ENCODE data around the gene ACKR4. TPM values are rescaled to one million over a fixed set of nuclear protein-coding genes. Genes with fewer than 3 reads are reported as not detected.

ACKR4 gene
- total RNA-seq, 1 donor from 2014 or later = 0.64 TPM

- no peak for TF ChIP-seq CTCF (IDR thresholded peaks at IDR 0.05)
- no peaks in the 10 kb centered on the region for H3K27me3 Mint-ChIP-seq (ENCODE audit: unreplicated experiment)
- peaks cover 24% of the 10 kb centered on the region for H3K36me3 Mint-ChIP-seq (ENCODE audit: unreplicated experiment)
- no peak overlapping the region for H3K4me3 Mint-ChIP-seq (ENCODE audit: unreplicated experiment)
- H3K4me1 Mint-ChIP-seq (ENCODE audit: unreplicated experiment) = peaks cover 3% of the 10 kb centered on the region
- no peak for DNase-seq (ENCODE audit: extremely low spot score, unreplicated experiment)
- H3K9me3 Mint-ChIP-seq (ENCODE audit: unreplicated experiment) = peaks cover 4% of the 10 kb centered on the region
- H3K27ac Mint-ChIP-seq (ENCODE audit: unreplicated experiment) = no peak overlapping the region
Observed at GRCh38 chr3:132563420-132564069, 33.5 kb upstream of the ACKR4 start.

GRCh38 chr3:132564070-132564465, 33.0 kb upstream of the ACKR4 start:
- H3K36me3 Mint-ChIP-seq (ENCODE audit: unreplicated experiment) = peaks cover 19% of the 10 kb centered on the region
- H3K9me3 Mint-ChIP-seq (ENCODE audit: unreplicated experiment) = peaks cover 4% of the 10 kb centered on the region

GRCh38 chr3:132568422-132568821, 28.6 kb upstream of the ACKR4 start:
- no peak for TF ChIP-seq CTCF (IDR thresholded peaks at IDR 0.05)
- DNase-seq (ENCODE audit: extremely low spot score, unreplicated experiment) = no peak
- Mint-ChIP-seq H3K4me3 (ENCODE audit: unreplicated experiment) (no peak overlapping the region), H3K9me3 (ENCODE audit: unreplicated experiment) (no peaks in the 10 kb centered on the region), H3K4me1 (ENCODE audit: unreplicated experiment) (peaks cover 19% of the 10 kb centered on the region), H3K27me3 (ENCODE audit: unreplicated experiment) (no peaks in the 10 kb centered on the region), H3K27ac (ENCODE audit: unreplicated experiment) (no peak overlapping the region), H3K36me3 (ENCODE audit: unreplicated experiment) (peaks cover 26% of the 10 kb centered on the region)

More at GRCh38 chr3:132564070-132564465, 33.0 kb upstream of the ACKR4 start:
- no peak for DNase-seq (ENCODE audit: extremely low spot score, unreplicated experiment)
- Mint-ChIP-seq H3K27ac (ENCODE audit: unreplicated experiment) (no peak overlapping the region), H3K27me3 (ENCODE audit: unreplicated experiment) (no peaks in the 10 kb centered on the region), H3K4me3 (ENCODE audit: unreplicated experiment) (no peak overlapping the region), H3K4me1 (ENCODE audit: unreplicated experiment) (peaks cover 9% of the 10 kb centered on the region)
- TF ChIP-seq CTCF (IDR thresholded peaks at IDR 0.05) = no peak

- Mint-ChIP-seq H3K4me3 (ENCODE audit: unreplicated experiment) (no peak overlapping the region), H3K4me1 (ENCODE audit: unreplicated experiment) (peaks cover 21% of the 10 kb centered on the region), H3K9me3 (ENCODE audit: unreplicated experiment) (no peaks in the 10 kb centered on the region), H3K36me3 (ENCODE audit: unreplicated experiment) (peaks cover 27% of the 10 kb centered on the region), H3K27me3 (ENCODE audit: unreplicated experiment) (no peaks in the 10 kb centered on the region), H3K27ac (ENCODE audit: unreplicated experiment) (peak overlapping the region; percentile 74)
- TF ChIP-seq CTCF (IDR thresholded peaks at IDR 0.05) = no peak
- DNase-seq (ENCODE audit: extremely low spot score, unreplicated experiment) = no peak
Observed at GRCh38 chr3:132569153-132569552, 27.9 kb upstream of the ACKR4 start.

GRCh38 chr3:132569580-132569979, 27.5 kb upstream of the ACKR4 start:
- peaks cover 21% of the 10 kb centered on the region for H3K4me1 Mint-ChIP-seq (ENCODE audit: unreplicated experiment)
- H3K27ac Mint-ChIP-seq (ENCODE audit: unreplicated experiment) = peak overlapping the region; percentile 67
- no peak overlapping the region for H3K4me3 Mint-ChIP-seq (ENCODE audit: unreplicated experiment)
- no peaks in the 10 kb centered on the region for H3K27me3 Mint-ChIP-seq (ENCODE audit: unreplicated experiment)
- H3K36me3 Mint-ChIP-seq (ENCODE audit: unreplicated experiment) = peaks cover 25% of the 10 kb centered on the region
- DNase-seq (ENCODE audit: extremely low spot score, unreplicated experiment) = no peak
- TF ChIP-seq CTCF (IDR thresholded peaks at IDR 0.05) = no peak
- no peaks in the 10 kb centered on the region for H3K9me3 Mint-ChIP-seq (ENCODE audit: unreplicated experiment)

Measured in osteocyte (in vitro differentiated cells).